DOHH2 (cell line): ENCODE data around the gene DERL2.

ENCODE experiments used
- H3F3A ChIP-seq: fragments of 200-600 bp; sonication (generic), shearing (Covaris generic); 2 replicates; pipeline ENCODE4 v1.6.0; 2016; ENCODE audit warnings: antibody characterized with exemption, mild to moderate bottlenecking; ENCODE audit not compliant: control insufficient read depth, insufficient read depth
- H3K27ac ChIP-seq: fragments of 200-600 bp; sonication (generic); 2 replicates; pipeline ENCODE4 v1.5.1; 2014; ENCODE audit warnings: low read depth, mild to moderate bottlenecking, low read length, moderate library complexity
- H3K27me3 ChIP-seq: fragments of 200-600 bp; sonication (generic); 2 replicates; pipeline ENCODE4 v1.6.1; 2014; ENCODE audit warnings: mild to moderate bottlenecking, low read length, mixed read lengths; ENCODE audit not compliant: control insufficient read depth
- H3K36me3 ChIP-seq: fragments of 200-600 bp; sonication (generic); 2 replicates; pipeline ENCODE4 v1.6.1; 2014; ENCODE audit warnings: mild to moderate bottlenecking, low read length, moderate library complexity, mixed read lengths; ENCODE audit not compliant: control insufficient read depth
- H3K4me1 ChIP-seq: fragments of 200-600 bp; sonication (generic); 2 replicates; pipeline ENCODE4 v1.6.1; 2014; ENCODE audit warnings: mild to moderate bottlenecking, low read length, mixed read lengths; ENCODE audit not compliant: control insufficient read depth
- H3K4me2 ChIP-seq: fragments of 200-600 bp; sonication (generic); 2 replicates; pipeline ENCODE4 v1.6.0; 2014; ENCODE audit warnings: mild to moderate bottlenecking, low read length, moderate library complexity
- H3K4me3 ChIP-seq: fragments of 200-600 bp; sonication (generic); 2 replicates; pipeline ENCODE4 v1.5.1; 2014; ENCODE audit warnings: mild to moderate bottlenecking, low read length, mixed read lengths
- H3K79me2 ChIP-seq: fragments of 200-600 bp; sonication (generic); 2 replicates; pipeline ENCODE4 v1.6.1; 2014; ENCODE audit warnings: mild to moderate bottlenecking, low read length, mixed read lengths; ENCODE audit not compliant: control insufficient read depth
- H3K9me2 ChIP-seq: fragments of 200-600 bp; sonication (generic); replicated peaks from 2 replicates; pipeline ENCODE4 v1.6.1; 2014; ENCODE audit warnings: mild to moderate bottlenecking, low read length, mixed read lengths; ENCODE audit not compliant: control insufficient read depth
- H3K9me3 ChIP-seq: fragments of 200-600 bp; sonication (generic); 2 replicates; pipeline ENCODE4 v1.6.1; 2014; ENCODE audit warnings: antibody characterized with exemption, low read length, mixed read lengths; ENCODE audit not compliant: control insufficient read depth, insufficient read depth
- H4K20me1 ChIP-seq: fragments of 200-600 bp; sonication (generic); 2 replicates; pipeline ENCODE4 v1.6.0; 2014; ENCODE audit warnings: low read depth, mild to moderate bottlenecking, antibody characterized with exemption, low read length, moderate library complexity; ENCODE audit not compliant: control insufficient read depth, insufficient read depth
- CTCF ChIP-seq: fragments of 200-600 bp; sonication (generic); IDR thresholded peaks from one replicate; pipeline ENCODE4 v1.5.1; 2014; ENCODE audit warnings: antibody characterized with exemption, mild to moderate bottlenecking, low read depth, low read length; ENCODE audit not compliant: poor library complexity, severe bottlenecking
- EZH2phosphoT487 ChIP-seq: fragments of 200-600 bp; sonication (generic); IDR thresholded peaks from 2 replicates; pipeline ENCODE4 v1.6.1; 2017; ENCODE audit warnings: borderline replicate concordance, mild to moderate bottlenecking, antibody characterized with exemption, low read length, moderate library complexity, mixed read lengths

Gene DERL2

GRCh38 chr17:5480962-5481361 is 5.0 kb downstream of the DERL2 start:
- Histone ChIP-seq H3K36me3 (peaks cover 86% of the 10 kb centered on the region), H3K27ac (no peak overlapping the region), H3K79me2 (peaks cover 58% of the 10 kb centered on the region)

GRCh38 chr17:5478992-5479391 is 7.0 kb downstream of the DERL2 start:
- TF ChIP-seq EZH2phosphoT487 (no peak), CTCF (no peak)
- Histone ChIP-seq H3K4me3 (no peak overlapping the region), H3K27me3 (no peaks in the 10 kb centered on the region), H3K4me2 (no peak overlapping the region), H3K36me3 (peaks cover 90% of the 10 kb centered on the region), H3K9me3 (no peaks in the 10 kb centered on the region), H4K20me1 (peaks cover 4% of the 10 kb centered on the region; the same call in 1 of the 2 replicates), H3K79me2 (peaks cover 38% of the 10 kb centered on the region), H3K9me2 (no peaks in the 10 kb centered on the region), H3K27ac (no peak overlapping the region), H3F3A (no peaks in the 10 kb centered on the region), H3K4me1 (peaks cover 4% of the 10 kb centered on the region; the same call in 1 of the 2 replicates)

More at GRCh38 chr17:5480962-5481361, 5.0 kb downstream of the DERL2 start:
- Histone ChIP-seq H3K9me3 (no peaks in the 10 kb centered on the region), H3F3A (no peaks in the 10 kb centered on the region), H3K9me2 (no peaks in the 10 kb centered on the region), H4K20me1 (peaks cover 4% of the 10 kb centered on the region; the same call in 1 of the 2 replicates), H3K27me3 (no peaks in the 10 kb centered on the region), H3K4me2 (no peak overlapping the region), H3K4me3 (no peak overlapping the region), H3K4me1 (peaks cover 16% of the 10 kb centered on the region)
- no peak for TF ChIP-seq CTCF

GRCh38 chr17:5473906-5474305 is 12.1 kb downstream of the DERL2 start:
- Histone ChIP-seq H3K4me2 (no peak overlapping the region), H3F3A (peaks cover 10% of the 10 kb centered on the region), H3K27me3 (no peaks in the 10 kb centered on the region), H3K36me3 (peaks cover 60% of the 10 kb centered on the region), H4K20me1 (peaks cover 4% of the 10 kb centered on the region; the same call in 1 of the 2 replicates), H3K4me1 (peaks cover 3% of the 10 kb centered on the region; the same call in 1 of the 2 replicates), H3K27ac (no peak overlapping the region), H3K79me2 (peaks cover 8% of the 10 kb centered on the region), H3K4me3 (no peak overlapping the region), H3K9me3 (no peaks in the 10 kb centered on the region), H3K9me2 (no peaks in the 10 kb centered on the region)
- TF ChIP-seq CTCF (no peak), EZH2phosphoT487 (no peak)
